Ecto neural progenitor cell (in vitro differentiated cells): ENCODE results near the gene CEACAM4.

ENCODE experiments used
- DNase-seq: peaks from one replicate; pipeline ENCODE4 v3.0.0-alpha.2; 2018; ENCODE audit warnings: low spot score

Gene CEACAM4

DNA sequence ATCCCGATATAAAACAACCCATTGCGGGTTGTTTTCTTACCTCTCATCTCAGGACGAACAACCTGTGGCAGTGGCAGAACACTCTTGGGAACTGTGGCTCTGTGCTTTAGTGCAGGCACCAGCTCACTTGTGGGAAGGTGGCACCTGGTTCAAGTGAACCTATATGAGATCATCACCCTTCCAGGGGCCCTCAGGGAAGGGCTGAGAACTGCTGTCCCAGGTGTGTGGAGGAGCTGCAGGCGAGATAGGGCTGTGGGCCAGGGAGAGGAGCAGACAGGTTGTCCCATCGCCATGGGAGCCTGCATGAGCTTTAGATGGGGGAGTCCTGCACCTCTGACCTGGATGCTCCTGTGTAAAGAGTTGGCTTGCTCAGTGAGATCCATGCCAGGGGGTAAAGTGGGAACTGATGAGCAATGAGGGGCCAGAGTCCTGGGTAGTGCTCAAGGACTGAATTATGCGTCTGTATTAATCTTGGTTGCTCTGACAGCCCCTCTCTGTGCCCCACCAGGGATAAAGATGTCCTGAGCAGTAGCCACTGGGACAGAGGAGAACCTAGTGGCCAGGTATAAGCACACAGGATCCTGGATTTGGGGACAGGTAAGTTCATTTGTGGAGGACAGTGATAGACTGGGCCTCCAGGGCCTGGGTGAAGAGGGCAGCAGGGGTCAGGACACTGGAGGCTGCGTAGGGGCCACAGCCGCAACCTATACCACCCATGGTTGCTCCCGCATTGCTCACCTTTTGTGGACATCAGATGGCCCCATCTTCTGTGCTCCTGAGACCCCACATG, 8.7 kb downstream of the CEACAM4 start:
- DNase-seq: peak; percentile 26

DNA sequence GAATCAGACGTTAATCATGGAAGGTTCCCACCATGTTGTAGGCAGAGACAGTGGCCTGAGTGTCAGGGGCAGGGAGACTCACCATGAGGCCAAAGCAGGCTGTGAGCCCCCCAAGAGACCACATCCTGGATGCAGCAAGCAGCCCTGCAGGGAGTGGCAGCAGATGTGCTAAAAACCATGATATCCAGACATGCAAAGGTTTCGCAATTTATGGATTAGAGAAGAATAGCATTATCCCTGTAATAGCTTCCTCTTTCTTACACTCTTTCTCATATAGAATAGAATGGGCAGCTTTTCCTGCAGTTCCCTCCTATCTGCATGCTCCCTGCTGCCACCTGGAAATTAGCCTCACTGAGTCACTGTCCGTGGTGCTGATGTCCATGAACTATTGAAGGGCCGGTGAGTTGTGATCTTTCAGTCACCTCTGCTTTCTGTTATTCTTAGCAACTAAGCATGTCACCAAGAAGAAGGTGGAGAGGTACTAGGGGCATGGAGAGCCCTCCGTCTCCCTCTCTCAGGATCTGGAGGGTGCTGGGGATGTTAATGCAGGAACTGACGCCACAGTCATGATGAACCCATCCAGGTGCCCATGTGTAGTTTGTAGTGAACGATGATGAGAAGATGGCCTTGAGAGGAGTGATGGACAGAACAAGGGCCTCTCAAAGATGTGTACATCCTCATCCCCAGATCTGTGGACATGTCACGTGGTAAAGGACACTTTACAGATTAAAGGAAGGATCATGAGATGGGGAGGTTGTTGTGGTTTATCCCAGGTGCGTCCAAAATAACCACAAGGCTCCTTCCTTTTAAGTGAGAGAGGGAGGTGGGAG, 9.9 kb downstream of the CEACAM4 start:
- peak; percentile 47 for DNase-seq

DNA sequence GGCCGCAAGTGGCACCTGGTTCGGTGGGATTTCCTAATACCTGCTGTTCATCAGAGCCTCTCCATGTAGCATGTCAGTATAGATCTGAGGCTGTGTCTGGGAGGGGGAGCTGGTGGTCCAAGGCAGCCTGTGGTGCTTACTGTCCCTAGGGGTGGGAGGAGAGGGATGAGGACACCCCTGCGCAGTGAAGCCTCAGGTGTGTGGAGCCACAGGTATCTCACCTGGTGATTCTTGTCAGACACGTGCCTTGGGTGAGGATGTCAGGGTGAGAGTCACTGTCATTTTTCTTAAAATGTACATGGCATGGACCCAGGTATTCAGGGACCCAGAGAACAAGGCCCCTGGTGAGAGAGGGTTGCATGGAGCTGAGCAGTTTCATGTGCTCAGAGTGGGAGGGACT, 11.7 kb downstream of the CEACAM4 start:
- no peak for DNase-seq

DNA sequence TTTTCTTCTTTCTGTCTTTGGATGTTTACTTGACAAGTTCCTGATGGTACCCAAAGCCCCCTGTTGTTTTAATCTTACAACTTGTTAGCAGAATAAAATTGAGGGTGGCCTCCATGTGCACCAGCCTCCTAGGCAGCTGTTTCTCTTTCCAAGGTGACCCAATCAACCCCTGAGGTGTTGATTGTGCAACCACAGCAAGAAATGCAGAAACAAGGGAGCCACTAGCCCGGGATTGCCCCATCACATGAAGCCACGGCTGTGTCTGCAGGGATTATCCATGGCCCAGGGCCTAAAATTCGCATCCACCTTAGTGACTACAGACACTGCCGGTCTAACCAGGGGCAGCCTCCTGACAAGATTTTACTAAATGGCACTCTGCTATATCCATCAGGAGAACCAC, 14.4 kb downstream of the CEACAM4 start:
- DNase-seq: no peak

DNA sequence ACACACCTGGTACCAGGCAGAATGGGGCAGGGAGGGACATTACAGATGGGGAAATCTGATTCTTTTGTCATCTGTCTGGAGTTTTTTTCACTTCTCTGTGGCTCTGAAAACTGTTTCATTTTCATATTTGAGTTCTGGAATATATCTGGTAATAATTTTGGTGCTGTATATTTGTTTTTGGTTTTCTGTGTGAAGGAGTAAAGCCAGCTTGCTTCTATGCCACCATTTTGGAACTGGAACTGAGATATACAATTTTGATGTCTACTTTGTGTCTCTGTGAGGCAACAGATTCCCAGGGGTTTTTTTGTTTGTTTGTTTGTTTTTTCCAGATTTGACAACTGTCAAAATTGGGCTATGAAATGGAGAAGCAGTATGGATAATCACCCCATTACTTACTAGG, 16.1 kb downstream of the CEACAM4 start:
- no peak for DNase-seq

DNA sequence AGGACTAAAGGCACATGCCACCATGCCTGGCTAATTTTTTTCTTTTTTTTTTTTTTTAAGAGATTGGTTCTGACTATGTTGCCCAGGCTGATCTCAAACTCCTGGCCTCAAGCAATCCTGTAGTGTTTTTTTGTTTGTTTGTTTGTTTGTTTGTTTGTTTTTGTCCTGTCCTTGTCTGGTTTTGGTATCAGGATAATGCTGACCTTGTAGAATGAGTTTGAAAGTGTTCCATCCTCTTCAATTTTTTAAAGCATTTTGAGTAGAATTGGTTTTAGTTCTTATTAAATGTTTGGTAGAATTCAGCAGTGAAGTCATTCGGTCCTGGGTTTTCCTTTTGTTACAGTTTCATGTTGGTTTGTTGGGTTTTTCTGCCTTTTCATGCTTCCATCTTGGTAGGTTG, 19.2 kb downstream of the CEACAM4 start:
- DNase-seq: no peak

- peak; percentile 22 for DNase-seq
These were observed 20.5 kb downstream of the CEACAM4 start for GRCh38 chr19:41606215-41606837.

GRCh38 chr19:41604831-41605230, 22.0 kb downstream of the CEACAM4 start:
- peak; percentile 20 for DNase-seq

DNA sequence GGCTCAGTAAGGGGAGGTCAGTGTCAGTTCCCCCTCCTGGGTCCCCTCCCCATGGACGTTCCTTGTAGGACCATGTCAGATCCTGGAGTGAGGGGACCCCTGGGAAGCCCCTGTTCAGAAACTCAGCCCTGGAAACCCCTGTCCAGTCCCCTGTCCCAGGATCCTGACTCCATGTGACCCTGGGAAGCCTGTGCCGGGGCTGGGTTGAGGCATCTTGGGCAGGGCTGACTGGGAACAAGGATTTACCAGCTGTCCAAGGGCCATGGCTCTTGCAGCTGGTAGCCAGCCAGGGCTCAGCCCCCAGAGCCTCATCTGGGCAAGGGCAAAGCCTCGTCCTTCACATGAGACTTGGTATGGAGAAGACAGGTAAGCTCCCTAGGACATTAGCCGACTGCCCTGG, 25.1 kb downstream of the CEACAM4 start:
- no peak for DNase-seq

GRCh38 chr19:41599175-41599966, 27.5 kb downstream of the CEACAM4 start:
- DNase-seq: peak; percentile 31

DNA sequence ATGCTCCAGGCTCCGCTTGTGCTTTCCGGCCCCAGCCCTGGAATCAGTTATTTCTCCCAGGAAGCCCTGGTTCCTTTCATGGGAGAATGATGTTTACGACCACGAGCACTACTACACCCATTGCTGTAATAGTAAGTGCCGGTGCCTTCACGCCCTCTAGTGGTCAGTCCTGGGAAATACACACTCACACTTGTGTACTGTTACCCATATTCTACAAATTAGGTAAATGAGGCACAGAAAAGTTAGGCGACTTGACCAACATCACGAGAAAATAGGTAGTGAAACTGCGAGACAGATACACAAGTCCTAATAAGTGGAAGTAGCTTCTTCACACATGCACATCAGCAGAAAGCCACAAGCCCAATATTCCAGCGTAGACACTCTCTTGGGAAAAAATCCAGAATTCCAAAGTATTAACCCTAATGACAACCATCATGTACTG, 29.3 kb downstream of the CEACAM4 start:
- peak; percentile 67 for DNase-seq

DNA sequence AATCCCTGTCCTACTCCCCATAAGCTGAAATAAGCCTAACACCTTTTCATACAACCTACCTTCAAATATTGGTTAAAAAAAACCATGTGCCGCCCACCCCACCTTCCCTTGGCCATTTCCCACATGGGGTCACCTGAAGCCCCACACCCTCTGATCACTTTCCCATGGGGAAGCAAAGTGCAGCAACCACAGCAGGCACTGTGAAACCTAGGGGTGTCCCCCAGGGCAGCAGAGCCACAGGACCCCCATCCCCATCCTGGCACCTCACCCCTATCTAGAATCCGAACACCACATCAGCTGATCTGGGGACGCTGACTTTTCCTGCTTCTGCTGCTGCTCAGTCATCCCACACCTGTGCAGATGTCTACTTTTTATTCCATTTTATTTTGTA, 31.0 kb downstream of the CEACAM4 start:
- peak; percentile 20 for DNase-seq

DNA sequence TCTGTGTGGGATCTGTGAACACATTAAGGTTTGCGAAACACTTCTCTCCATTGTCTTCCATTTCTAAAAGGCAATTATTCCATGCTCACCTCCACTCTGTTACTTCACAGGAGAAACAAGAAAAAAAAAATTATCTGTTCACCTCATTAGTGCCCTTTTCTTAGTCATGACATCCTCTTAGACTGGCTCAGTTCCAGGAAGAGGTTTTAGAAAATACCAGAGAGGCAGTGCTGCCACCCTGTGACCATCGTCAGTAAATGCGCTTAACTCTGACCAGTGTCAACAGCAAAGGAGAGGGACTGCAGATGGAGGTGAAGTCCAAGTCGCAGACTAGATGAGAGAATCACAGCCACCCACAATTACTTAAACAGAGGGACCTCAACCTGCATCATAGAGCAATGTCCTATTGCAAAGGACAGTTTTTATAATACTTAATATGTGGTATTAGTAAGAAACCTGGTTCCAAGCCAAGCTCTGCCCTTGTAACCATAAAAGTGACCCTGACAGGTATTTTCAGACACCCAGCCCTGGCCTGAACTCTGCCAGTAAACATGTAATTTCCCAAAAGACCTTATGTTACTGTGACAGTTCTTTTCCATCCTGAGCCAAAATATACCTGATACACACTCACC, 31.5 kb downstream of the CEACAM4 start:
- peak; percentile 55 for DNase-seq

- DNase-seq: peak; percentile 12
These were observed 34.8 kb downstream of the CEACAM4 start for GRCh38 chr19:41591951-41592562.

DNA sequence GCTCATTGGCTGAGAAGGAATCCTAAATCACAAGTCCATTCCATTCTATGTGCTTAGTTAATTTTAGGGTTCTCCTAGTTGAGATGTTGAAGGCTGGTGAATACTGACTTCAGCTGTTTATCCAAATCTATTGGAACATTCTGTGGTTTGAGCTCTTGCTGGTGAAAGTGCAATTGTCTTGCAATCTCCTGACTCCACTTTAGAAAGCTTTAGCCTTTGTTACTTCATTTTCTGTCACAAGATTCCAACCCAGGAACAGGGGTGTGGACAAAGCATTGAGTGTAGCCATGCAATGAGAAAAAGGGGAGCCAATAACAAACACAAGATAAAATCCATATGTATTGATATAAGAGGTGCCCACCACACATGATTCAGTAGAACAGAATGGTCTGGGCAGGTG, 35.9 kb downstream of the CEACAM4 start:
- DNase-seq: no peak

GRCh38 chr19:41589371-41589770, 37.5 kb downstream of the CEACAM4 start:
- DNase-seq: no peak

DNA sequence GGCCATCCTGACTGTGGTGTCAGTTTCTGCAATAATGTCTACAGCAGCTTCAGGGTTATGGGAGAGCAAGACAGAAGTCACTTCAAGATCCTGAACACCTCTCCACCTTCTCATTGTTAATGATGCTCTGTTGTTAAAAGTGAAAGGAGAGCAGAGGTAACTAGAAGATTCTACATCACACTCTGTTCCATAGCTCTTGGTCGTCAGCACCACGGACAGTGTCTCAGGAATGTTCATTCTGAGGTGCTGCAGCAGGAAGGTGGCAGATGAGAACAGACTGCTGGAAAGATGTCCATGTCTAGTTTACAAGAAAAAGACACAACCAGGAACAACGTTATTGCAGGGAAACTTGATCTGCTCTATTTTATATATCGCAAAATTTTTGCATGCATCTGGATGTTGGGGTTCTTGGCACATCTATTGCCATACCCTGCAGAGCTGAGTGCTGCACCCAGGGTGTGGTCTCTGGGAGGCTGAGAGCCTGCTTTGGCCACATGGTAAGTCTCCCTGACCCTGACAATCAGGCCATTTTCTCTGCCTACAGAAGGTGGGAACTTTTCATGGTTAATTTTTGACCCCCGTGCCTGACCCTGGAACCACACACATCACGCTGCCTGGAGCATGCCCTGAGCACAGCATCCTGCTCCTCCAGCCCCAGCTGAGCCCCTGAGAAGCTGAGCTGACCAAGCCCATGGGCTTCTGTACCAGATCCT, 38.2 kb downstream of the CEACAM4 start:
- peak; percentile 15 for DNase-seq

DNA sequence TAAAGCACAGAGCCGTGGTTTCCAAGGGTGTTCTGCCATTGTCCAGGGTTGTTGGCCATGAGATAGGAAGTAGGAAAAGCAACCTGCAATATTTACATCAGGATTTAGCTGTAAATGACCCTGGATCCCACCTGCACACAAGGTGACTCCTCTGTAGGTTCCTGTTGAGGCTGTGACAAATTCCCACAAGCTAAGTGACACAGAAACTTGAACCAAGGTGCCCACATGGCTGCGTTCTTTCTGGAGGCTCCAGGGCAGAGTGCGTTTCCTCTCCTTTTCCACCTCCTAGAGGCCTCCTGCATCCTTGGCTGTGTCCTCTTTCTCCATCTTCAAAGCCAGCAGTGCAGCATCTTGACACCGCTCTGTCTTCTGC, 39.0 kb downstream of the CEACAM4 start:
- DNase-seq: no peak

- DNase-seq: peak; percentile 21
These were observed 39.6 kb downstream of the CEACAM4 start for GRCh38 chr19:41587101-41587837.

DNA sequence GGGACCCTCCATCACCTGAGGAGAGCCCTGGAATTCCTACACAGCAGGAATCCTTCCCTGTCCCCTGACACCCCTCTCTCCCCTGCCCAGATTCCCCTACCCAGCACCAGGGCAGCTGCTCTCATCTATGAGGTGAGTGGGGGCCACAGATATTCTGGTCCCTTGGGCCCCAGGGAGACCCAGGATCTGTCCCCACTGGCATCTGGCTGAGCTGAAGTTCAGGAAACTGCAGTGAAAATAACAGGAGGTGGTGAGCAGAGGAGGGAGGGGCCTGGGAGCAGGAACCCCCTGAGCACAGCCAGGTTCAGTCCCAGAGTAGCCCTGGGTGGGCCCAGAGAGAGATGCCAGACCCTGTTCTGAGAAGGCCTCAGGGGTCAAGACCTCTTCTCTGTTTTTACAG, 40.8 kb downstream of the CEACAM4 start:
- DNase-seq: no peak
